CD4-positive, alpha-beta T cell (primary cell): Measurements from ENCODE around the gene DNAAF8. TPM values are rescaled to one million over a fixed set of nuclear protein-coding genes. Genes with fewer than 3 reads are reported as not detected.

Experiments used
- ATAC-seq: fragments of 200-7000 bp; cut with Tn5 transposase; one replicate; pipeline ENCODE4 v1.10.0; 2022; ENCODE audit warnings: mild to moderate bottlenecking; ENCODE audit not compliant: poor library complexity
- CTCF ChIA-PET: fragments of 350-600 bp; sonication (Branson Sonifier 250); formaldehyde crosslinking; loops from one replicate; lab custom pipeline; 2021; ENCODE audit warnings: antibody characterized with exemption, inconsistent platforms; lab: Charles Lee
- POLR2A ChIA-PET: fragments of 350-600 bp; sonication (Branson Sonifier 250); formaldehyde crosslinking; loops from one replicate; lab custom pipeline; 2021; ENCODE audit warnings: antibody characterized with exemption, inconsistent platforms; lab: Charles Lee
- DNase-seq, 14 experiments: peaks; one replicate each; pipeline ENCODE4 v3.0.0-alpha.2; 2013 to 2020; ENCODE audit warnings: mixed read lengths in 2 of 14
- H3K27ac ChIP-seq, 2 donors: one replicate each; pipeline versions ENCODE4 v1.5.1 to v1.7.0; 2013; ENCODE audit warnings: low read length in 2 of 2, low read depth in 1 of 2, mild to moderate bottlenecking in 1 of 2
- H3K27me3 ChIP-seq, 2 experiments: 1 replicate in 1 of 2; 2 replicates in 1 of 2; pipeline versions ENCODE4 v1.6.1 to v1.7.0; 2013; ENCODE audit warnings: low read length in 2 of 2, control low read depth in 1 of 2, mild to moderate bottlenecking in 1 of 2, moderate library complexity in 1 of 2; ENCODE audit not compliant: insufficient read depth in 2 of 2, control insufficient read depth in 1 of 2
- H3K36me3 ChIP-seq: one replicate; pipeline ENCODE4 v1.6.1; 2013; ENCODE audit warnings: low read length, control low read depth; ENCODE audit not compliant: insufficient read depth
- H3K4me1 ChIP-seq: one replicate; pipeline ENCODE4 v1.6.1; 2013; ENCODE audit warnings: low read length, control low read depth; ENCODE audit not compliant: insufficient read depth
- H3K4me3 ChIP-seq: one replicate; pipeline ENCODE4 v1.5.1; 2013; ENCODE audit warnings: mild to moderate bottlenecking, low read length, moderate library complexity
- H3K9me3 ChIP-seq, 2 experiments: 1 replicate in 1 of 2; 2 replicates in 1 of 2; pipeline versions ENCODE4 v1.6.1 to v1.7.0; 2013; ENCODE audit warnings: low read length in 2 of 2, mild to moderate bottlenecking in 2 of 2, control low read depth in 1 of 2, moderate library complexity in 1 of 2; ENCODE audit not compliant: control insufficient read depth in 1 of 2, insufficient read depth in 1 of 2
- H3K27ac Mint-ChIP-seq: one replicate; pipeline ENCODE4 v1.8.0; 2020; ENCODE audit warnings: mixed read lengths
- H3K27me3 Mint-ChIP-seq: one replicate; pipeline ENCODE4 v1.8.0; 2021; ENCODE audit warnings: mixed read lengths
- H3K36me3 Mint-ChIP-seq: one replicate; pipeline ENCODE4 v1.8.0; 2021; ENCODE audit warnings: low read depth, mixed read lengths
- H3K4me1 Mint-ChIP-seq: one replicate; pipeline ENCODE4 v1.8.0; 2021; ENCODE audit warnings: low read depth, mixed read lengths
- H3K4me3 Mint-ChIP-seq: one replicate; pipeline ENCODE4 v1.8.0; 2020; ENCODE audit warnings: mild to moderate bottlenecking, mixed read lengths
- H3K9me3 Mint-ChIP-seq: one replicate; pipeline ENCODE4 v1.8.0; 2020; ENCODE audit warnings: mixed read lengths
- CTCF ChIP-seq: fragments of 200-600 bp; IDR thresholded peaks from one replicate; pipeline ENCODE4 v1.8.0; 2022; ENCODE audit warnings: antibody characterized with exemption, mild to moderate bottlenecking
- intact Hi-C, 2 experiments: fragments of 100-400 bp; cut with DNase I in 1 of 2; cut with micrococcal nuclease in 1 of 2; formaldehyde crosslinking; loops; one replicate each; pipeline versions ENCODE4 v1.15.1 to v1.9.0; 2023 to 2025; cut with DNase I, micrococcal nuclease
- total RNA-seq, 174 experiments: library from RNA in 2 of 174; stranded (reverse) in 2 of 174; gene quantifications; one replicate each; pipeline ENCODE4 v1.2.3 and lab custom pipeline; 2021 to 2026

The DNAAF8 gene
- total RNA-seq, 2 experiments from 2014 or later = 0.25 TPM; not detected in 1

DNA sequence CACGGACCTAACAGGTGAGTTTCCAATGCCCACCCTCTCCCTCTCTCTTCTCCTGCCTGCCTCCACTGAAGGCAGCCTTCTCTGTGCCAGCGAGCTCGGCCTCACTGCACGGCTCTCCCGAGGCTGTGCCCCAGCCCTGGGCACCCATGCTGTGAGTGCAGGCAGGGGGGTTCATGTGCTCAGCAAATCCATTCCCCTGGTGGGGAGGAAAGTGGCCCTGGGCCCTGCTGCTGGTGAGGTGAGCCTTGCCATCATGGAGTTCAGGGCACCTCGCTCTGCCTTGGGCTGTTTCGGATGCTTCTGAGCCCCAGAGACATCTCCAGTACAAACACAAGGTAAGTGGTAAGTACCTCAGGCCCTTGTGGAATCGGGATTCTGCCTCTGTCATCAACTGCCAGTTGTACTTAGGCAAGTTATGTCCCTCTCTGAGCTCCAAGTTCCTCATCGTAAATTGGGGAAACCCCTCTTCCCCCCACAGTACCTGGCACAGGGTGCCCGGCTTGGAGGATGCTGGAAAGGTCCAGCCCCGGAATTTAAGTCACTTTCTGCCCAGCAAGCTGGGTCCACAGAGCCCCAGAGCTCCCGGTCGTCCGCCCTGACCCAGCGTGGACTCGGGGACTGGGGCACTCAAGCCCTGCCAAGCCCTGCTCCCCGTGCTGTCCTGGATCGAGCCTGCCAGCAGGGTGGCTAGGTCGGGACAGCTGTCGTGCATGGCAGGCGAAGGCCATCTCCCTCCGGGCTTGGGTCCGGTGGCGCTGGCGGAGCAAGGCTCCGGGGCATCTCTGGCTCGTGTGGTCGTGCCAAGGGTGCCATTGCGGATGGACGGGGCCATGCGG lies 41.7 kb upstream of the DNAAF8 start:
- Mint-ChIP-seq H3K4me1 (peaks cover 7% of the 10 kb centered on the region), H3K27me3 (no peaks in the 10 kb centered on the region), H3K9me3 (no peaks in the 10 kb centered on the region), H3K4me3 (peak overlapping the region; percentile 91), H3K36me3 (peaks cover 21% of the 10 kb centered on the region), H3K27ac (peak overlapping the region; percentile 89)
- H3K4me3 ChIP-seq = peak overlapping the region; percentile 93
- peak; percentile 1 for ATAC-seq
- H3K36me3 ChIP-seq = peaks cover 28% of the 10 kb centered on the region
- peak in 2 of 14 experiments; percentile 55 to 57 for DNase-seq
- CTCF ChIA-PET = interaction anchor here (1.3 to 1.5 kb wide), 3 partner anchors 68 to 439 kb away, joined by 3 to 4 read pairs (median 4); partner anchors contain the start of gene MGRN1
- H3K9me3 ChIP-seq = no peaks in the 10 kb centered on the region
- intact Hi-C loops = loop anchor here (1.0 to 10.0 kb wide), 10 partner anchors 28 to 402 kb away; partner anchors contain the start of genes MGRN1 (in 2 of the 2), ANKS3 (in 1 of the 2), DNAAF8 (in 1 of the 2) and DNAJA3 (in 1 of the 2)
- TF ChIP-seq CTCF = no peak
- POLR2A ChIA-PET = interaction anchor here (0.6 to 2.3 kb wide), 18 partner anchors 10 to 216 kb away, joined by 3 to 34 read pairs (median 5); partner anchors contain the start of genes ANKS3, DNAAF8, MGRN1 and ROGDI
- no peaks in the 10 kb centered on the region for H3K27me3 ChIP-seq
- peaks cover 25% of the 10 kb centered on the region for H3K4me1 ChIP-seq
- peak overlapping the region; percentile 63 to 81 for H3K27ac ChIP-seq

- H3K27ac Mint-ChIP-seq = peak within 1 kb of the TSS; percentile 89
- DNase-seq (peak in 13 of 14 experiments; percentile 93 to 99 (median 97)), ATAC-seq (peak; percentile 90)
- TF ChIP-seq CTCF = no peak
- Histone ChIP-seq H3K4me1 (peaks cover 25% of the 10 kb centered on the region), H3K9me3 (no peaks in the 10 kb centered on the region), H3K27ac (peak within 1 kb of the TSS; percentile 63 to 81), H3K4me3 (peak within 1 kb of the TSS; percentile 93), H3K36me3 (peaks cover 34% of the 10 kb centered on the region), H3K27me3 (no peaks in the 10 kb centered on the region)
- peaks cover 7% of the 10 kb centered on the region for H3K4me1 Mint-ChIP-seq
- intact Hi-C loops = loop anchor here (1.0 to 10.0 kb wide), 10 partner anchors 29 to 401 kb away; partner anchors contain the start of genes MGRN1 (in 2 of the 2), ANKS3 (in 1 of the 2), DNAAF8 (in 1 of the 2) and DNAJA3 (in 1 of the 2)
- peak within 1 kb of the TSS; percentile 91 for H3K4me3 Mint-ChIP-seq
- peaks cover 21% of the 10 kb centered on the region for H3K36me3 Mint-ChIP-seq
- POLR2A ChIA-PET = interaction anchor here (0.6 to 2.3 kb wide), 17 partner anchors 9 to 217 kb away, joined by 3 to 34 read pairs (median 5); partner anchors contain the start of genes ANKS3, DNAAF8, MGRN1 and ROGDI
- no peaks in the 10 kb centered on the region for H3K9me3 Mint-ChIP-seq
- CTCF ChIA-PET = interaction anchor here (1.2 to 1.5 kb wide), 4 partner anchors 41 to 439 kb away, joined by 3 to 7 read pairs (median 4); partner anchors contain the start of genes ANKS3, DNAAF8 and MGRN1
- no peaks in the 10 kb centered on the region for H3K27me3 Mint-ChIP-seq
Measured at GRCh38 chr16:4693296-4693955, 40.9 kb upstream of the DNAAF8 start, which contains the start of gene NUDT16L1. TSS of gene NUDT16L1 (plus strand) at chr16:4693562. CDS start at chr16:4693727, 165 bp downstream.
